ENCODE data around the gene SFR1. TPM values are rescaled to one million over a fixed set of nuclear protein-coding genes. Genes with fewer than 3 reads are reported as not detected.

SFR1 gene
- total RNA-seq, 4 donors from 2014 or later: 2.5 to 5.8 (median 5.3) TPM

DNA sequence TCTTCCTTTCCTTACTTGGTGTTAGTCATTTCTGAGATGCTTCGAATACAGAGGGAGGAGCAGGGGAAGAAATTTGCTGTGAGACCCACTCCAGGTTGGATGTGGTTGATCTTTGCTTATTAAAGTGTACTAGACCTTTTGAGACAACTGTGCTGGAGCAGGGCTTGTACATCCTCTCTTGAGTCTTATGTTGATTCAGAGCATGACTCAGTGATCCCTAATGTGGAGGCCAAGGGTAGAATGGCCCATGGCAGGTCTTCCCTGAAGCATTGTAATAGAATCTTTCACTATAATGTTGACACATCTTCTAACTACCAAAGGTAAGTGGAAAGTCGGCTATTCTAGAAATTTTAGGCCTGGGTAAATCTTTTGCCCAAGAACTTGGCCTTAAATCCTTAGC, 17.0 kb upstream of the SFR1 start:
- DNase-seq: no peak
- H3K36me3 ChIP-seq: no peaks in the 10 kb centered on the region
- no peaks in the 10 kb centered on the region for H3K4me1 ChIP-seq
- H3K4me3 ChIP-seq: no peak overlapping the region
- H3K27me3 ChIP-seq: no peaks in the 10 kb centered on the region
- TF ChIP-seq, protein P1, sequence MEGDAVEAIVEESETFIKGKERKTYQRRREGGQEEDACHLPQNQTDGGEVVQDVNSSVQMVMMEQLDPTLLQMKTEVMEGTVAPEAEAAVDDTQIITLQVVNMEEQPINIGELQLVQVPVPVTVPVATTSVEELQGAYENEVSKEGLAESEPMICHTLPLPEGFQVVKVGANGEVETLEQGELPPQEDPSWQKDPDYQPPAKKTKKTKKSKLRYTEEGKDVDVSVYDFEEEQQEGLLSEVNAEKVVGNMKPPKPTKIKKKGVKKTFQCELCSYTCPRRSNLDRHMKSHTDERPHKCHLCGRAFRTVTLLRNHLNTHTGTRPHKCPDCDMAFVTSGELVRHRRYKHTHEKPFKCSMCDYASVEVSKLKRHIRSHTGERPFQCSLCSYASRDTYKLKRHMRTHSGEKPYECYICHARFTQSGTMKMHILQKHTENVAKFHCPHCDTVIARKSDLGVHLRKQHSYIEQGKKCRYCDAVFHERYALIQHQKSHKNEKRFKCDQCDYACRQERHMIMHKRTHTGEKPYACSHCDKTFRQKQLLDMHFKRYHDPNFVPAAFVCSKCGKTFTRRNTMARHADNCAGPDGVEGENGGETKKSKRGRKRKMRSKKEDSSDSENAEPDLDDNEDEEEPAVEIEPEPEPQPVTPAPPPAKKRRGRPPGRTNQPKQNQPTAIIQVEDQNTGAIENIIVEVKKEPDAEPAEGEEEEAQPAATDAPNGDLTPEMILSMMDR (IDR thresholded peaks at IDR 0.05): no peak
- TF ChIP-seq POLR2A (IDR thresholded peaks at IDR 0.05): no peak
- no peak overlapping the region for H3K27ac ChIP-seq
- H3K9me3 ChIP-seq: no peaks in the 10 kb centered on the region

DNA sequence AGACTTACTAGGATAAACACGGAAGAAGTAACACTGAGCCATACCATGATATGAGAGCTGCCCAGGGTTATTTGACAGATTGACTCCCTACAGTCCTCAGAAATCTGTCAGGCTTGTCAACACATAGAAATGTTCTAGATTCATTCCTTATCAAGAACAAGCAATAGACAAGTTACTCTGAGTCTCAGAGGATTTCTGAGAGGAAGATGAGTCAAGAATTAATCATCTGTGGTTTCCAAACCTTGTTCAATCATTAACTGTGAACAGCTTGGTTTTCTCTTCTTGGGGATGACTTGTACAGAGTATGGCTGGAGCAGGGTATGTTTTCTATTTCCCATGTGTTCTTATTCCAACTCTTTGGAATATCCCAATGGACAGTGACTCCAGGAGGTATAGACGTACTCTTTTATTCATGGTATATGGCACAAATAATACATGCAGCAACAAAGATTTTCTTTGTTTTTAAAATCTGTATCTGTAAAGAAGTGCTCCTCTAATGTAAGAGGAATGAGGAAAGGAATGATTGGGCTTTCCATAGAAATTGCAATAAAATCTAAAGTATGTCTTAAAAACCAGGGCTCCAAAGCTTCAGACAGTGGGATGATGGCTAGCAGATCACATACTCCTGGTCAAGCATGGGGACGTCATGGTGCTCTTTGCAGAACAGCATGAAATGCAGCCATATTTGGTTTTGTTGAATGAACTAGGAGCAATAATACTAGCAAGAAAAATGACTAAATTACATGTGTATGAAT, 11.9 kb upstream of the SFR1 start:
- Histone ChIP-seq H3K27me3 (no peaks in the 10 kb centered on the region), H3K36me3 (no peaks in the 10 kb centered on the region), H3K27ac (peak overlapping the region in 2 of 4 donors; percentile 50 to 83), H3K9me3 (no peaks in the 10 kb centered on the region), H3K4me1 (no peaks in the 10 kb centered on the region), H3K4me3 (no peak overlapping the region)
- DNase-seq: no peak
- peak in 1 of 2 donors; percentile 36 for TF ChIP-seq POLR2A (IDR thresholded peaks at IDR 0.05)
- TF ChIP-seq, protein P1 (IDR thresholded peaks at IDR 0.05): no peak

DNA sequence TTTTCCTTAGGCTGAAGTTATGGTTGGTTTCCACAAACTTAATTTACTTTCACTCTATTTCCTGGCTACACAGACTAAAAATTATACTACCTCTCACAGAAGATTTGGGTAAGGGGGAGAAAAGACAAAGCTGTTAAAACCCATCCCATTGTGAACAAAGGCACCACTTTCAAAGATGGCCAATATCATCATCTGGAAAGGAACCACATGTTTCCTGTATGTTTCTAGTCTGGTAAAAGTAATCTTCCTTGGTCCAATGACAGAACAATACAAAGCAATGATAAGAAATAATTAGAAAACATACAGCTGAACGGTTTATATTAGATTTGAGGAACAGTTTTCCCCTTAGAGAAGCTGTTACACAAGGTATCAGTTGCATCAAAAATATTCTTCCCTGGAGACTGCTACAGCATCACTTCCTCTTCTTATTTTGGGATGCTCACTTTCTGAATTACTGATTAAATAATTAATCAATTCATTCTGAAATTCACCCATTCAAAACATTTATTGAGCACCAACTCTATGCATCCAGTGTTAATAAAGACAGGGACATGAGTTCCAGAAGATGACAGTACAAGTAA, 8.5 kb upstream of the SFR1 start:
- no peak for DNase-seq
- no peaks in the 10 kb centered on the region for H3K36me3 ChIP-seq
- H3K27ac ChIP-seq: no peak overlapping the region
- H3K9me3 ChIP-seq: no peaks in the 10 kb centered on the region
- peaks cover 0 to 5% (median 0%) of the 10 kb centered on the region in 4 donors for H3K4me1 ChIP-seq
- H3K4me3 ChIP-seq: no peak overlapping the region
- TF ChIP-seq, protein P1 (IDR thresholded peaks at IDR 0.05): no peak
- TF ChIP-seq POLR2A (IDR thresholded peaks at IDR 0.05): no peak
- H3K27me3 ChIP-seq: no peaks in the 10 kb centered on the region

DNA sequence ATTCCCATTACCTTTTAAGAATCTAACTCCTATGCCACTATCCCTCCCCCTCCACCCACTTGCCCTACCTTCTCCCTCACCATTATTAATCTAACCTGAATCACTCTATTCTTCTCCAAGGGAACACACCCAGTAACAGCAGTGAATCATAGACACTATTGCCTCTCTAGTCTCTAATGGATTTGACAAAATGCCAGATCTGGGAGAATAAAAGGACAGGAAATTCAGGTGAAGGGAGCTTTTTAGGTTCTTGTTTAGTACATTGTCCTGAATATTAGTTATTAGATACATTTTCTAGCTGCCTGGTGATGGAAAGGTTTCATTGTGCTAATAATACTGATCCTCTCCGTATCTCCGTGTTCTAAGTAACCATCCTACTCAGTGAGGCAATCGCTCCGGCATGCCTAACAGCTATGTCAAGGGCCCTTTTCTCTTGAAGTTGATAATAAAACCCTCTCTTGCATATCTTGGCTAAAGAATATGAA, 4.1 kb upstream of the SFR1 start:
- Histone ChIP-seq H3K4me1 (peaks cover 0 to 15% (median 2%) of the 10 kb centered on the region in 4 donors), H3K4me3 (peak overlapping the region in 1 of 4 donors; percentile 6), H3K27ac (peak overlapping the region in 3 of 4 donors; percentile 15 to 80 (median 71)), H3K27me3 (no peaks in the 10 kb centered on the region), H3K9me3 (no peaks in the 10 kb centered on the region), H3K36me3 (no peaks in the 10 kb centered on the region)
- DNase-seq: peak in 1 of 3 donors; percentile 71
- peak in 1 of 2 donors; percentile 4 for TF ChIP-seq POLR2A (IDR thresholded peaks at IDR 0.05)
- TF ChIP-seq, protein P1 (IDR thresholded peaks at IDR 0.05): no peak

DNA sequence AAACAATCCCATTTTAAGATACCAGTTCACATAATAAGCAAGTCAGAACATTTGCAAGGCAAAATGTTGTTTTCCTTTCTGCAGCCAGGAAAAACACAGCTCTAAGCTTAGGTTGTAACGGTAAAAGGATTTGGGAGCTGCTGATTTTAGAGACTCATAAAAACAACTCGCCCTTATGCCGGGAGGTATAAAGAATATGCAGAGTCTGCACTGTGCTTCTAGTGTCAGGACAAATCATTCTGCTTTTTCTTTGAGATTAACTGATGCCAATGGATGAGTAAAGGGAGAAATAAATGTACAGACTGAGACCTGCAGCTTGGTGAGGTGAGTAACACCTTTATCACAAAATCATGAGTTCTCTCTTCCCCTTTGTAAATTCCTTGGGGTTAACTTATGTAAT, 2.0 kb upstream of the SFR1 start:
- Histone ChIP-seq H3K9me3 (no peaks in the 10 kb centered on the region), H3K4me1 (peaks cover 0 to 15% (median 2%) of the 10 kb centered on the region in 4 donors), H3K27ac (peak overlapping the region in 2 of 4 donors; percentile 98 to 99), H3K4me3 (no peak overlapping the region), H3K27me3 (no peaks in the 10 kb centered on the region), H3K36me3 (no peaks in the 10 kb centered on the region)
- no peak for TF ChIP-seq POLR2A (IDR thresholded peaks at IDR 0.05)
- TF ChIP-seq, protein P1 (IDR thresholded peaks at IDR 0.05): no peak
- DNase-seq: no peak

Data from Peyer's patch (tissue), 4 donors.